ENCODE data around the gene FMN2.

FMN2 gene

GRCh38 chr1:240501115-240501514 lies 409.4 kb downstream of the FMN2 start:
- TF ChIP-seq GLIS3 (CRISPR knock-in tag; IDR thresholded peaks at IDR 0.05), result no peak
- TF ChIP-seq TOX (CRISPR knock-in tag; IDR thresholded peaks at IDR 0.05; ENCODE audit: borderline replicate concordance), result peak; percentile 79; the same call in 1 of the 2 replicates
- TF ChIP-seq OSR1 (CRISPR knock-in tag; IDR thresholded peaks at IDR 0.05), result peak; percentile 86; the same call in 1 of the 2 replicates
- TF ChIP-seq CSDC2 (CRISPR knock-in tag; IDR thresholded peaks at IDR 0.05), result no peak
- peak; percentile 61; the same call in 1 of the 2 replicates for TF ChIP-seq RARB (CRISPR knock-in tag; IDR thresholded peaks at IDR 0.05)
- no peak for TF ChIP-seq PATZ1 (CRISPR knock-in tag; IDR thresholded peaks at IDR 0.05; ENCODE audit: borderline replicate concordance)
- TF ChIP-seq TCF4 (CRISPR knock-in tag; IDR thresholded peaks at IDR 0.05; ENCODE audit: borderline replicate concordance), result no peak
- TF ChIP-seq, protein P1, sequence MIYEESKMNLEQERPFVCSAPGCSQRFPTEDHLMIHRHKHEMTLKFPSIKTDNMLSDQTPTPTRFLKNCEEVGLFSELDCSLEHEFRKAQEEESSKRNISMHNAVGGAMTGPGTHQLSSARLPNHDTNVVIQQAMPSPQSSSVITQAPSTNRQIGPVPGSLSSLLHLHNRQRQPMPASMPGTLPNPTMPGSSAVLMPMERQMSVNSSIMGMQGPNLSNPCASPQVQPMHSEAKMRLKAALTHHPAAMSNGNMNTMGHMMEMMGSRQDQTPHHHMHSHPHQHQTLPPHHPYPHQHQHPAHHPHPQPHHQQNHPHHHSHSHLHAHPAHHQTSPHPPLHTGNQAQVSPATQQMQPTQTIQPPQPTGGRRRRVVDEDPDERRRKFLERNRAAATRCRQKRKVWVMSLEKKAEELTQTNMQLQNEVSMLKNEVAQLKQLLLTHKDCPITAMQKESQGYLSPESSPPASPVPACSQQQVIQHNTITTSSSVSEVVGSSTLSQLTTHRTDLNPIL (CRISPR knock-in tag; IDR thresholded peaks at IDR 0.05; ENCODE audit: low read depth), result no peak
- peak; percentile 94 for TF ChIP-seq ZC3H10 (CRISPR knock-in tag; IDR thresholded peaks at IDR 0.05)
- peak; percentile 40; the same call in 1 of the 2 replicates for TF ChIP-seq POU6F1 (CRISPR knock-in tag; IDR thresholded peaks at IDR 0.05; ENCODE audit: borderline replicate concordance, low read depth)
- peak; percentile 44 for ATAC-seq

DNA sequence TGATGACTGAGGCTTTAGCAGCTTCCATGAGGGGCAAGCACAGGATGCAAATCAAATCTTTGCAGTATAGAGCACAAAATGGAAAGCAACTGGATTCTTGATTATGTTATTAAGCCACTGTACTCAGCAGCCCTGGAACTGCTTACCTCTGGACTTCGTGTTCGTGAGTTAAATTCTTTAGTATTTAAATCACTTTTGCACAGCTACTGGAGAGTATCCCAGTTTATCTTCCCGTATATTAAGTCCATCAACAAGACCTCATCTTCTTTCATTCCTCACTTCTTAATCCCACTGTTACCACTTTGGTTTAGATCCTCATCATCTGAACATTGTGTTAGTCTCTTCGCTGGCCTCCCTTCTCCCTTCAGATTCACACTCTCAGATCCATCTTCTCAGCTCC lies 411.4 kb downstream of the FMN2 start:
- ATAC-seq, result no peak
- TF ChIP-seq PATZ1 (CRISPR knock-in tag; IDR thresholded peaks at IDR 0.05; ENCODE audit: borderline replicate concordance) (no peak), TCF4 (CRISPR knock-in tag; IDR thresholded peaks at IDR 0.05; ENCODE audit: borderline replicate concordance) (no peak), ZNF8 (CRISPR knock-in tag; IDR thresholded peaks at IDR 0.05) (no peak), ARNTL (CRISPR knock-in tag; IDR thresholded peaks at IDR 0.05; ENCODE audit: borderline replicate concordance, low read depth) (no peak), GLIS3 (CRISPR knock-in tag; IDR thresholded peaks at IDR 0.05) (no peak), OSR1 (CRISPR knock-in tag; IDR thresholded peaks at IDR 0.05) (no peak), ZC3H10 (CRISPR knock-in tag; IDR thresholded peaks at IDR 0.05) (no peak), RARB (CRISPR knock-in tag; IDR thresholded peaks at IDR 0.05) (no peak), ZFP3 (CRISPR knock-in tag; IDR thresholded peaks at IDR 0.05) (no peak), ZFP30 (CRISPR knock-in tag; IDR thresholded peaks at IDR 0.05) (no peak)
- TF ChIP-seq, protein P2, sequence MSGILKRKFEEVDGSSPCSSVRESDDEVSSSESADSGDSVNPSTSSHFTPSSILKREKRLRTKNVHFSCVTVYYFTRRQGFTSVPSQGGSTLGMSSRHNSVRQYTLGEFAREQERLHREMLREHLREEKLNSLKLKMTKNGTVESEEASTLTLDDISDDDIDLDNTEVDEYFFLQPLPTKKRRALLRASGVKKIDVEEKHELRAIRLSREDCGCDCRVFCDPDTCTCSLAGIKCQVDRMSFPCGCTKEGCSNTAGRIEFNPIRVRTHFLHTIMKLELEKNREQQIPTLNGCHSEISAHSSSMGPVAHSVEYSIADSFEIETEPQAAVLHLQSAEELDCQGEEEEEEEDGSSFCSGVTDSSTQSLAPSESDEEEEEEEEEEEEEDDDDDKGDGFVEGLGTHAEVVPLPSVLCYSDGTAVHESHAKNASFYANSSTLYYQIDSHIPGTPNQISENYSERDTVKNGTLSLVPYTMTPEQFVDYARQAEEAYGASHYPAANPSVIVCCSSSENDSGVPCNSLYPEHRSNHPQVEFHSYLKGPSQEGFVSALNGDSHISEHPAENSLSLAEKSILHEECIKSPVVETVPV (CRISPR knock-in tag; IDR thresholded peaks at IDR 0.05), result no peak

- ATAC-seq, result no peak
- TF ChIP-seq ZFP3 (CRISPR knock-in tag; IDR thresholded peaks at IDR 0.05), result no peak
- TF ChIP-seq RARB (CRISPR knock-in tag; IDR thresholded peaks at IDR 0.05), result no peak
- no peak for TF ChIP-seq ZNF70 (CRISPR knock-in tag; IDR thresholded peaks at IDR 0.05)
- TF ChIP-seq ZNF8 (CRISPR knock-in tag; IDR thresholded peaks at IDR 0.05), result no peak
- no peak for TF ChIP-seq CSDC2 (CRISPR knock-in tag; IDR thresholded peaks at IDR 0.05)
- TF ChIP-seq ZNF565 (CRISPR knock-in tag; conservative IDR thresholded peaks at IDR 0.05; ENCODE audit: low read depth), result no peak
- no peak for TF ChIP-seq BACH2 (CRISPR knock-in tag; IDR thresholded peaks at IDR 0.05; ENCODE audit: borderline replicate concordance)
- no peak for TF ChIP-seq ISL1 (CRISPR knock-in tag; IDR thresholded peaks at IDR 0.05)
- no peak for TF ChIP-seq PATZ1 (CRISPR knock-in tag; IDR thresholded peaks at IDR 0.05; ENCODE audit: borderline replicate concordance)
- no peak for TF ChIP-seq ESRRG (CRISPR knock-in tag; IDR thresholded peaks at IDR 0.05)
- TF ChIP-seq ZC3H10 (CRISPR knock-in tag; IDR thresholded peaks at IDR 0.05), result no peak
Measured at GRCh38 chr1:240503558-240503957, 411.9 kb downstream of the FMN2 start.
